Upper lobe of right lung (tissue), 1 donor: Measurements from ENCODE around the gene C22orf31. TPM values are rescaled to one million over a fixed set of nuclear protein-coding genes. Genes with fewer than 3 reads are reported as not detected.

Experiments
- ATAC-seq: fragments of 200-7000 bp; cut with Tn5 transposase; one replicate; pipeline ENCODE4 v1.9.1; 2020; ENCODE audit warnings: mild to moderate bottlenecking, moderate library complexity
- DNase-seq: peaks from one replicate; pipeline ENCODE4 v3.0.0-alpha.2; 2020
- H3K27ac ChIP-seq: fragments of 200-600 bp; one replicate; pipeline ENCODE4 v1.8.0; 2022
- H3K27me3 ChIP-seq: fragments of 200-600 bp; one replicate; pipeline ENCODE4 v1.8.0; 2022; ENCODE audit warnings: mild to moderate bottlenecking
- H3K36me3 ChIP-seq: fragments of 200-600 bp; one replicate; pipeline ENCODE4 v1.8.0; 2022
- H3K4me1 ChIP-seq: fragments of 200-600 bp; one replicate; pipeline ENCODE4 v1.8.0; 2022
- H3K4me3 ChIP-seq: fragments of 200-600 bp; one replicate; pipeline ENCODE4 v1.8.0; 2022; ENCODE audit warnings: mild to moderate bottlenecking
- H3K9me3 ChIP-seq: fragments of 200-600 bp; one replicate; pipeline ENCODE4 v1.8.0; 2022
- CTCF ChIP-seq: fragments of 200-600 bp; IDR thresholded peaks from one replicate; pipeline ENCODE4 v1.8.0; 2022; ENCODE audit warnings: antibody characterized with exemption
- intact Hi-C: fragments of 100-400 bp; cut with DNase I; formaldehyde crosslinking; loops from one replicate; pipeline ENCODE4 v1.11.0; 2022
- total RNA-seq: library from RNA; stranded (reverse); fragmentation: NEBNext Ultra II Directional; extraction: Animal tissue kit (Norgen Biotek cat#: 25700); gene quantifications from one replicate; pipeline ENCODE4 v1.2.1, GENCODE V29; 2021
- donor health status: DM: no; HTN: yes; CAD: no; lungs with severe emphysema.

The C22orf31 gene
- total RNA-seq, 1 donor from 2014 or later: not detected

GRCh38 chr22:29080106-29080975, 18.7 kb upstream of the C22orf31 start:
- Histone ChIP-seq H3K4me3 (no peak overlapping the region), H3K9me3 (no peaks in the 10 kb centered on the region), H3K4me1 (peaks cover 34% of the 10 kb centered on the region), H3K36me3 (no peaks in the 10 kb centered on the region), H3K27me3 (no peaks in the 10 kb centered on the region), H3K27ac (peak overlapping the region; percentile 13)
- ATAC-seq: no peak
- DNase-seq: no peak
- intact Hi-C loops: no loop called here
- TF ChIP-seq CTCF: no peak

GRCh38 chr22:29079218-29079901, 17.7 kb upstream of the C22orf31 start:
- H3K36me3 ChIP-seq: no peaks in the 10 kb centered on the region
- no peaks in the 10 kb centered on the region for H3K9me3 ChIP-seq
- H3K27ac ChIP-seq: peak overlapping the region; percentile 20
- DNase-seq: no peak
- intact Hi-C loops: no loop called here
- H3K27me3 ChIP-seq: no peaks in the 10 kb centered on the region
- H3K4me1 ChIP-seq: peaks cover 32% of the 10 kb centered on the region
- no peak for TF ChIP-seq CTCF
- no peak for ATAC-seq
- no peak overlapping the region for H3K4me3 ChIP-seq

- no peak for ATAC-seq
Observed at GRCh38 chr22:29078869-29079207, 17.2 kb upstream of the C22orf31 start.

GRCh38 chr22:29078036-29078868, 16.6 kb upstream of the C22orf31 start:
- no peaks in the 10 kb centered on the region for H3K27me3 ChIP-seq
- intact Hi-C loops: no loop called here
- no peaks in the 10 kb centered on the region for H3K9me3 ChIP-seq
- DNase-seq (no peak), ATAC-seq (no peak)
- H3K36me3 ChIP-seq: no peaks in the 10 kb centered on the region
- peak overlapping the region; percentile 20 for H3K27ac ChIP-seq
- no peak overlapping the region for H3K4me3 ChIP-seq
- H3K4me1 ChIP-seq: peaks cover 35% of the 10 kb centered on the region
- TF ChIP-seq CTCF: no peak

More at GRCh38 chr22:29078869-29079207, 17.2 kb upstream of the C22orf31 start:
- intact Hi-C loops: no loop called here
- no peak for TF ChIP-seq CTCF
- no peaks in the 10 kb centered on the region for H3K36me3 ChIP-seq
- no peaks in the 10 kb centered on the region for H3K27me3 ChIP-seq
- H3K4me1 ChIP-seq: peaks cover 35% of the 10 kb centered on the region
- no peak for DNase-seq
- H3K27ac ChIP-seq: peak overlapping the region; percentile 20
- H3K9me3 ChIP-seq: no peaks in the 10 kb centered on the region
- H3K4me3 ChIP-seq: no peak overlapping the region

GRCh38 chr22:29074276-29074772, 12.7 kb upstream of the C22orf31 start:
- Histone ChIP-seq H3K9me3 (no peaks in the 10 kb centered on the region), H3K27me3 (no peaks in the 10 kb centered on the region), H3K4me3 (peak overlapping the region; percentile 76), H3K36me3 (no peaks in the 10 kb centered on the region), H3K27ac (peak overlapping the region; percentile 68), H3K4me1 (peaks cover 26% of the 10 kb centered on the region)
- TF ChIP-seq CTCF: no peak
- intact Hi-C loops: no loop called here
- no peak for ATAC-seq
- no peak for DNase-seq
